ENCODE results near the gene STARD8. TPM values are rescaled to one million over a fixed set of nuclear protein-coding genes. Genes with fewer than 3 reads are reported as not detected.

STARD8 gene
- total and polyA plus RNA-seq, 2 donors (not counting 3 experiments of a cell fraction or from before 2014, with no cell fraction given) = 6.8 to 14.8 TPM

DNA sequence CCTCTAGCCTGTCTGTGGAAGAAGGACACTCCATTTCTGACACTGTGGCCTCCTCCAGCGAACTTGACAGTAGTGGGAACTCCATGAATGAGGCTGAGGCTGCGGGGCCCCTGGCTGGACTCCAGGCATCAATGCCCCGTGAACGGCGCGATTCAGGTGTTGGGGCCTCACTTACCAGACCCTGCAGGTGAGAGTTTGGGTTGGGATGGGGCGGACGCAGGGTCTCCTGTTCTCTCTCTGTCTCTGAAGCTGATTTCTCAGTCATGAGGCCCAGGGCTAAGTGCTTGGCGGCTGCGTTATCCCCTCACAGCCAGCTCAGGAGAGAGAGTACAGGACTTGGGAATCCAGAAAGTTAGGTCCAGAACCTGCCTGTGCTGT lies 71.0 kb downstream of the STARD8 start:
- H2AFZ ChIP-seq (ENCODE audit: low read depth, low read length) = no peak overlapping the region
- no peaks in the 10 kb centered on the region for H3K4me1 ChIP-seq (ENCODE audit: control insufficient read depth, extremely low read depth, insufficient read depth, low read length)
- no peaks in the 10 kb centered on the region for H3K79me2 ChIP-seq (ENCODE audit: control insufficient read depth, insufficient read depth, low read length)
- dilution Hi-C loops (cut with MboI; ENCODE audit: extremely low pct_ligation_motif_present, low sequenced_read_pairs) (no loop called here), intact Hi-C loops (cut with micrococcal nuclease) (no loop called here)
- no TSS peak for BruUV-seq (replicated peaks)
- H3K9me3 ChIP-seq (replicated peaks; ENCODE audit: control insufficient read depth, insufficient read depth, low read length) = no peaks in the 10 kb centered on the region
- H3K9me1 ChIP-seq (replicated peaks; ENCODE audit: control insufficient read depth, extremely low read depth, insufficient read depth, low read length) = no peaks in the 10 kb centered on the region
- ChIA-PET CTCF (no interaction called here), POLR2A (no interaction called here)
- H3K9ac ChIP-seq (replicated peaks; ENCODE audit: extremely low read depth, insufficient read depth, low read length) = no peak overlapping the region
- H3K27me3 ChIP-seq (ENCODE audit: control insufficient read depth in 2 of 2, insufficient read depth in 2 of 2, low read length in 2 of 2) = no peaks in the 10 kb centered on the region
- H4K20me1 ChIP-seq (replicated peaks; ENCODE audit: control insufficient read depth, extremely low read depth, insufficient read depth, low read length) = no peaks in the 10 kb centered on the region
- FAIRE-seq (no peak), DNase-seq (ENCODE audit: low read depth, low spot score) (no peak)
- H3K4me2 ChIP-seq (ENCODE audit: insufficient read depth, low read length) = no peak overlapping the region
- H3K4me3 ChIP-seq (replicated peaks in 1 of 3; ENCODE audit: insufficient read depth in 1 of 3, low read depth in 1 of 3, low read length in 3 of 3) = no peak overlapping the region
- TF ChIP-seq, protein P1, sequence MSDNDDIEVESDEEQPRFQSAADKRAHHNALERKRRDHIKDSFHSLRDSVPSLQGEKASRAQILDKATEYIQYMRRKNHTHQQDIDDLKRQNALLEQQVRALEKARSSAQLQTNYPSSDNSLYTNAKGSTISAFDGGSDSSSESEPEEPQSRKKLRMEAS (IDR thresholded peaks at IDR 0.05; ENCODE audit: insufficient read depth, insufficient read length) = no peak
- no peak for TF ChIP-seq FOS (IDR thresholded peaks at IDR 0.05; ENCODE audit: borderline replicate concordance, insufficient read depth, low read length)
- TF ChIP-seq CTCF (IDR thresholded peaks at IDR 0.05; ENCODE audit: extremely low read depth in 1 of 2, insufficient read depth in 1 of 2, low read depth in 1 of 2, low read length in 2 of 2) = no peak
- TF ChIP-seq POLR2AphosphoS5 (IDR thresholded peaks at IDR 0.05; ENCODE audit: insufficient read depth, low read depth, low read length) = no peak
- no peak for TF ChIP-seq EZH2 (IDR thresholded peaks at IDR 0.05; ENCODE audit: borderline replicate concordance, low read depth, low read length, severe bottlenecking)
- no peak for TF ChIP-seq GATA2 (IDR thresholded peaks at IDR 0.05; ENCODE audit: insufficient read depth, insufficient read length, low read depth, low read length)
- no peak for TF ChIP-seq POLR2A (IDR thresholded peaks at IDR 0.05; ENCODE audit: low read depth, low read length)
- TF ChIP-seq JUN (IDR thresholded peaks at IDR 0.05; ENCODE audit: borderline replicate concordance, insufficient read depth, insufficient read length, low read depth) = no peak
- no peak for TF ChIP-seq MYC (IDR thresholded peaks at IDR 0.05; ENCODE audit: low read depth, low read length)
- H3K27ac ChIP-seq (ENCODE audit: insufficient read depth, low read depth, low read length) = no peak overlapping the region
- peaks cover 0 to 51% of the 10 kb centered on the region in 2 experiments for H3K36me3 ChIP-seq (ENCODE audit: control insufficient read depth in 2 of 2, extremely low read depth in 1 of 2, insufficient read depth in 2 of 2, low read length in 2 of 2)
